MCF 10A (cell line): ENCODE results near the gene USP10. TPM values are rescaled to one million over a fixed set of nuclear protein-coding genes. Genes with fewer than 3 reads are reported as not detected.

Source experiments
- BruUV-seq: library from RNA; stranded (reverse); fragments of 400-500 nt; replicated peaks from 2 replicates; lab custom pipeline; 2021; lab: Mats Ljungman, UMichigan
- CTCF ChIA-PET: fragments of 300-600 bp; sonication (Branson Sonifier 250); formaldehyde crosslinking; extraction: SDS; loops from one replicate; lab custom pipeline; 2021; ENCODE audit warnings: antibody characterized with exemption, inconsistent platforms; lab: Yijun Ruan, JAX
- POLR2A ChIA-PET: fragments of 300-600, 350-650 bp; sonication (Branson Sonifier 250); formaldehyde crosslinking; extraction: SDS; loops from one replicate; lab custom pipeline; 2020; ENCODE audit warnings: antibody characterized with exemption, inconsistent platforms; lab: Yijun Ruan, JAX
- DNase-seq: peaks from one replicate; pipeline ENCODE4 v3.0.0-alpha.2; 2018; ENCODE audit not compliant: unreplicated experiment
- H3K27ac Mint-ChIP-seq: one replicate; pipeline ENCODE4 v1.8.0; 2022; ENCODE audit warnings: mild to moderate bottlenecking, low read depth, mixed read lengths; ENCODE audit not compliant: unreplicated experiment
- H3K27me3 Mint-ChIP-seq: one replicate; pipeline ENCODE4 v1.8.0; 2022; ENCODE audit warnings: mixed read lengths; ENCODE audit not compliant: insufficient read depth, unreplicated experiment
- H3K36me3 Mint-ChIP-seq: one replicate; pipeline ENCODE4 v1.8.0; 2022; ENCODE audit warnings: mild to moderate bottlenecking, moderate library complexity, mixed read lengths; ENCODE audit not compliant: insufficient read depth, unreplicated experiment
- H3K4me1 Mint-ChIP-seq: one replicate; pipeline ENCODE4 v1.8.0; 2022; ENCODE audit warnings: mixed read lengths; ENCODE audit not compliant: insufficient read depth, unreplicated experiment
- H3K4me3 Mint-ChIP-seq: one replicate; pipeline ENCODE4 v1.8.0; 2022; ENCODE audit warnings: mild to moderate bottlenecking, moderate library complexity, mixed read lengths; ENCODE audit not compliant: unreplicated experiment
- H3K9me3 Mint-ChIP-seq: one replicate; pipeline ENCODE4 v1.8.0; 2022; ENCODE audit warnings: mixed read lengths; ENCODE audit not compliant: unreplicated experiment
- CTCF ChIP-seq: fragments of 200-600 bp; IDR thresholded peaks from one replicate; pipeline ENCODE4 v1.8.0; 2022; ENCODE audit warnings: antibody characterized with exemption, mild to moderate bottlenecking; ENCODE audit not compliant: unreplicated experiment
- intact Hi-C: fragments of 100-400 bp; cut with micrococcal nuclease; formaldehyde crosslinking; loops from 2 replicates; pipeline ENCODE4 v1.14.1; 2022
- total RNA-seq: library from RNA; stranded (reverse); gene quantifications from 2 replicates; pipeline ENCODE4 v1.2.3, GENCODE V29; 2022

Gene USP10
- total RNA-seq, 1 experiment from 2014 or later: 129 TPM

- POLR2A ChIA-PET: interaction anchor here (0.5 to 1.5 kb wide), 3 partner anchors 9 to 147 kb away, joined by 3 to 4 read pairs (median 4); no protein-coding TSS in a partner anchor
- Mint-ChIP-seq H3K4me1 (peaks cover 18% of the 10 kb centered on the region), H3K27ac (no peak overlapping the region), H3K9me3 (no peaks in the 10 kb centered on the region), H3K4me3 (no peak overlapping the region), H3K27me3 (no peaks in the 10 kb centered on the region), H3K36me3 (peaks cover 32% of the 10 kb centered on the region)
- CTCF ChIA-PET: interaction anchor here (0.8 to 9.7 kb wide), 2 partner anchors 11 to 45 kb away, joined by 4 to 128 read pairs; no protein-coding TSS in a partner anchor
- DNase-seq: no peak
- TF ChIP-seq CTCF: no peak
- intact Hi-C loops: no loop called here
- no TSS peak for BruUV-seq
Observed at GRCh38 chr16:84749072-84749471, 49.3 kb downstream of the USP10 start.

GRCh38 chr16:84749815-84750214, 50.0 kb downstream of the USP10 start:
- TF ChIP-seq CTCF: no peak
- Mint-ChIP-seq H3K4me3 (no peak overlapping the region), H3K4me1 (peaks cover 18% of the 10 kb centered on the region), H3K36me3 (peaks cover 34% of the 10 kb centered on the region), H3K27me3 (no peaks in the 10 kb centered on the region), H3K9me3 (no peaks in the 10 kb centered on the region), H3K27ac (peak overlapping the region; percentile 19)
- intact Hi-C loops: loop anchor here (10.0 kb wide), 1 partner anchor 335 kb away; no protein-coding TSS in a partner anchor
- DNase-seq: no peak
- CTCF ChIA-PET: interaction anchor here (0.7 to 9.7 kb wide), 5 partner anchors 11 to 239 kb away, joined by 4 to 128 read pairs (median 5); no protein-coding TSS in a partner anchor
- POLR2A ChIA-PET: interaction anchor here (0.6 to 0.8 kb wide), 2 partner anchors 15 to 77 kb away, joined by 3 to 4 read pairs; no protein-coding TSS in a partner anchor
- BruUV-seq: no TSS peak

- no peak for DNase-seq
- no peak overlapping the region for H3K4me3 Mint-ChIP-seq
- intact Hi-C loops: loop anchor here (10.0 kb wide), 1 partner anchor 334 kb away; no protein-coding TSS in a partner anchor
- ChIA-PET POLR2A (interaction anchor here (0.7 kb wide), 1 partner anchor 88 kb away, joined by 3 read pairs; no protein-coding TSS in a partner anchor), CTCF (interaction anchor here (0.9 to 9.7 kb wide), 6 partner anchors 12 to 240 kb away, joined by 4 to 128 read pairs (median 4); no protein-coding TSS in a partner anchor)
- no peak for TF ChIP-seq CTCF
- no peaks in the 10 kb centered on the region for H3K27me3 Mint-ChIP-seq
- peaks cover 18% of the 10 kb centered on the region for H3K4me1 Mint-ChIP-seq
- no peaks in the 10 kb centered on the region for H3K9me3 Mint-ChIP-seq
- H3K27ac Mint-ChIP-seq: peak overlapping the region; percentile 19
- no TSS peak for BruUV-seq
- H3K36me3 Mint-ChIP-seq: peaks cover 31% of the 10 kb centered on the region
Observed at GRCh38 chr16:84750575-84750974, 50.8 kb downstream of the USP10 start.

- peaks cover 18% of the 10 kb centered on the region for H3K4me1 Mint-ChIP-seq
- H3K27me3 Mint-ChIP-seq: no peaks in the 10 kb centered on the region
- ChIA-PET CTCF (interaction anchor here (0.6 to 9.7 kb wide), 7 partner anchors 13 to 1411 kb away, joined by 3 to 137 read pairs (median 4); no protein-coding TSS in a partner anchor), POLR2A (interaction anchor here (0.6 to 0.9 kb wide), 6 partner anchors 12 to 248 kb away, joined by 3 to 4 read pairs (median 3); no protein-coding TSS in a partner anchor)
- DNase-seq: no peak
- H3K9me3 Mint-ChIP-seq: no peaks in the 10 kb centered on the region
- no peak overlapping the region for H3K4me3 Mint-ChIP-seq
- peaks cover 26% of the 10 kb centered on the region for H3K36me3 Mint-ChIP-seq
- BruUV-seq: no TSS peak
- H3K27ac Mint-ChIP-seq: peak overlapping the region; percentile 39
- intact Hi-C loops: loop anchor here (10.0 kb wide), 1 partner anchor 334 kb away; no protein-coding TSS in a partner anchor
- no peak for TF ChIP-seq CTCF
Observed at GRCh38 chr16:84751241-84751640, 51.4 kb downstream of the USP10 start.
